ENCODE results near the gene ERCC1.

Gene ERCC1

GRCh38 chr19:45391871-45392665 is 31.6 kb downstream of the ERCC1 start:
- TF ChIP-seq CTCF (IDR thresholded peaks at IDR 0.05; ENCODE audit: low read depth, low read length): no peak
- no peak overlapping the region for H3K4me3 ChIP-seq (ENCODE audit: low read depth, low read length)

GRCh38 chr19:45391346-45391745 is 32.4 kb downstream of the ERCC1 start:
- no peak for TF ChIP-seq CTCF (IDR thresholded peaks at IDR 0.05; ENCODE audit: low read depth, low read length)
- H3K4me3 ChIP-seq (ENCODE audit: low read depth, low read length): no peak overlapping the region

- TF ChIP-seq CTCF (IDR thresholded peaks at IDR 0.05; ENCODE audit: low read depth, low read length): no peak
- H3K4me3 ChIP-seq (ENCODE audit: low read depth, low read length): no peak overlapping the region
These were observed 38.1 kb downstream of the ERCC1 start for GRCh38 chr19:45385392-45386221.

DNA sequence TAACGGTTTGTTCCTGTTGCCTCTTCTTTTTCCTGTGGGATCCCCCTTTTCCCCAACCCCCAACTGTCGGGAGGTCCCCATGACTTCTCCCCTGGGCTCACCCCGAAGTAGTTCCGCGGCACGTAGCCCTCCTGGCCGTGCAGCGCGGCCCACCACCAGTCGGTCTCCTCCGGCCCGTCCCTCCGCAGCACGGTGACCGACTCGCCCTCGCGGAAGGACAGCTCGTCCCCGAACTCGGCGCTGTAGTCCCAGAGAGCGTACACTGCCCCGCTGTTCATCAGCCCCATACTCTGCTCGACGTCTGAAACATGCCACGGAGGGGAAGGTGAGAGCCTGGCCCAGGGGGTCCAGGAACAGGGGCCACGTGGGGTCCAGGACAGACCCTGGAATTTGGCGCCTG is 41.3 kb downstream of the ERCC1 start:
- no peak for TF ChIP-seq CTCF (IDR thresholded peaks at IDR 0.05; ENCODE audit: low read depth, low read length)
- H3K4me3 ChIP-seq (ENCODE audit: low read depth, low read length): no peak overlapping the region

- no peak for TF ChIP-seq CTCF (IDR thresholded peaks at IDR 0.05; ENCODE audit: low read depth, low read length)
- H3K4me3 ChIP-seq (ENCODE audit: low read depth, low read length): no peak overlapping the region
These were observed 43.6 kb downstream of the ERCC1 start for GRCh38 chr19:45380107-45380506.

GRCh38 chr19:45376045-45376724 is 47.5 kb downstream of the ERCC1 start:
- TF ChIP-seq CTCF (IDR thresholded peaks at IDR 0.05; ENCODE audit: low read depth, low read length): no peak
- H3K4me3 ChIP-seq (ENCODE audit: low read depth, low read length): no peak overlapping the region

Data from WI38 (cell line).